HepG2 (cell line): ENCODE data around the gene HIF3A. TPM values are rescaled to one million over a fixed set of nuclear protein-coding genes. Genes with fewer than 3 reads are reported as not detected.

Experiments
- ATAC-seq: fragments of 200-7000 bp; cut with Tn5 transposase; 3 replicates; pipeline ENCODE4 v1.9.1; 2020; ENCODE audit warnings: mild to moderate bottlenecking, moderate library complexity
- BruUV-seq: library from RNA; stranded (reverse); fragments of 400-500 nt; replicated peaks from 2 replicates; lab custom pipeline; 2021; lab: Mats Ljungman, UMichigan
- CTCF ChIA-PET: fragments of 300-600 bp; formaldehyde crosslinking; extraction: SDS; loops from one replicate; lab custom pipeline; 2021; ENCODE audit warnings: low total read pairs, inconsistent platforms, low intra/inter-chr PET ratio; lab: Yijun Ruan, JAX
- POLR2A ChIA-PET: fragments of 350-600 bp; sonication (Branson Sonifier 250); formaldehyde crosslinking; loops from one replicate; lab custom pipeline; 2020; ENCODE audit warnings: antibody characterized with exemption, inconsistent platforms; lab: Yijun Ruan, JAX
- DNase-seq: peaks from one replicate; pipeline ENCODE4 v3.0.0-alpha.2; 2015; ENCODE audit warnings: low spot score
- FAIRE-seq: peaks from 3 replicates; lab custom pipeline; 2011; peaks lifted over from hg19 to GRCh38; lab: Jason Lieb, UNC
- H2AFZ ChIP-seq: one replicate; pipeline ENCODE4 v1.6.1; 2011; ENCODE audit warnings: low read length, inconsistent platforms
- H3K27ac ChIP-seq: fragments of 300-600 bp; 3 replicates; pipeline ENCODE4 v1.8.0; 2011; ENCODE audit warnings: mixed run types, mild to moderate bottlenecking, mixed read lengths, low read length, inconsistent platforms; ENCODE audit not compliant: insufficient read depth; ENCODE audit errors: extremely low read length
- H3K27me3 ChIP-seq, 2 experiments: fragments of 200-600 bp in 1 of 2; 2 replicates in 1 of 2; 3 replicates in 1 of 2; pipeline versions ENCODE4 v1.6.0 to v1.8.0; 2011; ENCODE audit warnings: low read length in 2 of 2, mild to moderate bottlenecking in 2 of 2, moderate library complexity in 2 of 2, inconsistent platforms in 1 of 2; ENCODE audit not compliant: insufficient read depth in 2 of 2, control insufficient read depth in 1 of 2
- H3K36me3 ChIP-seq, 2 experiments: fragments of 200-600 bp in 1 of 2; replicated peaks in 1 of 2; 2 replicates in 1 of 2; 3 replicates in 1 of 2; pipeline versions ENCODE4 v1.5.1 to v1.8.0; 2011; ENCODE audit warnings: low read length in 2 of 2, inconsistent platforms in 1 of 2; ENCODE audit not compliant: insufficient read depth in 2 of 2, control insufficient read depth in 1 of 2
- H3K4me1 ChIP-seq: 2 replicates; pipeline ENCODE4 v1.5.1; 2012; ENCODE audit warnings: low read length, inconsistent platforms; ENCODE audit not compliant: insufficient read depth
- H3K4me2 ChIP-seq: 2 replicates; pipeline ENCODE4 v1.6.0; 2011; ENCODE audit warnings: low read depth, low read length, inconsistent platforms
- H3K4me3 ChIP-seq, 3 experiments: fragments of 200-600 bp in 1 of 3; sonication (generic), shearing (Covaris generic) in 1 of 3; replicated peaks in 1 of 3; 2 replicates each; pipeline ENCODE4 v1.5.1; 2011 to 2016; ENCODE audit warnings: low read length in 3 of 3, inconsistent platforms in 2 of 3, low read depth in 2 of 3, mild to moderate bottlenecking in 2 of 3, control low read depth in 1 of 3, mixed read lengths in 1 of 3; ENCODE audit not compliant: insufficient read depth in 1 of 3
- H3K79me2 ChIP-seq: one replicate; pipeline ENCODE4 v1.6.1; 2011; ENCODE audit warnings: low read length, inconsistent platforms; ENCODE audit not compliant: insufficient read depth
- H3K9ac ChIP-seq: 2 replicates; pipeline ENCODE4 v1.6.0; 2011; ENCODE audit warnings: mild to moderate bottlenecking, low read depth, low read length, inconsistent platforms; ENCODE audit not compliant: insufficient read depth
- H3K9me3 ChIP-seq: 2 replicates; pipeline ENCODE4 v1.5.1; 2012; ENCODE audit warnings: mild to moderate bottlenecking, low read length
- H4K20me1 ChIP-seq: 2 replicates; pipeline ENCODE4 v1.6.0; 2011; ENCODE audit warnings: inconsistent platforms, mild to moderate bottlenecking, low read length, moderate library complexity; ENCODE audit not compliant: insufficient read depth
- BCL3 ChIP-seq: sonication (generic); formaldehyde crosslinking; IDR thresholded peaks from 2 replicates; pipeline ENCODE4 v1.5.1; 2020; ENCODE audit warnings: mild to moderate bottlenecking, missing genetic modification reagents, moderate library complexity
- CHD2 ChIP-seq: IDR thresholded peaks from 2 replicates; pipeline ENCODE4 v1.6.1; 2011; ENCODE audit warnings: low read depth, low read length, improper control_type of control experiment
- E2F2 ChIP-seq: sonication (generic); formaldehyde crosslinking; IDR thresholded peaks from 2 replicates; pipeline ENCODE4 v1.4.0; 2020; ENCODE audit warnings: missing genetic modification reagents, borderline replicate concordance
- HDAC6 ChIP-seq: fragments of 200-600 bp; sonication (generic); IDR thresholded peaks from 2 replicates; pipeline ENCODE4 v1.7.0; 2017; ENCODE audit warnings: mild to moderate bottlenecking, antibody characterized with exemption, low read length, low read depth
- KAT7 ChIP-seq: IDR thresholded peaks from 2 replicates; pipeline ENCODE4 v1.6.1; 2018; ENCODE audit warnings: borderline replicate concordance, missing compliant biosample characterization
- KLF11 ChIP-seq: IDR thresholded peaks from 2 replicates; pipeline ENCODE4 v1.6.1; 2016; ENCODE audit warnings: missing compliant biosample characterization
- KLF12 ChIP-seq: sonication (generic); formaldehyde crosslinking; IDR thresholded peaks from 2 replicates; pipeline ENCODE4 v1.4.0; 2020; ENCODE audit warnings: missing genetic modification reagents, borderline replicate concordance
- SMARCC2 ChIP-seq: fragments of 450-650 bp; IDR thresholded peaks from 2 replicates; pipeline ENCODE4 v1.6.1; 2017; ENCODE audit warnings: antibody characterized with exemption, mild to moderate bottlenecking
- SMYD3 ChIP-seq: sonication (generic); formaldehyde crosslinking; IDR thresholded peaks from 2 replicates; pipeline ENCODE4 v1.8.1; 2023; ENCODE audit warnings: mild to moderate bottlenecking, missing genetic modification reagents
- SP1 ChIP-seq, 2 experiments: fragments of 450-650 bp in 1 of 2; sonication (generic) in 1 of 2; formaldehyde crosslinking in 1 of 2; IDR thresholded peaks; 2 replicates each; pipeline versions ENCODE4 v1.4.0 to v1.6.1; 2016 to 2020; ENCODE audit warnings: missing genetic modification reagents in 1 of 2
- ZMAT3 ChIP-seq: sonication (generic); formaldehyde crosslinking; conservative IDR thresholded peaks from 2 replicates; pipeline ENCODE4 v1.7.0; 2021; ENCODE audit warnings: missing genetic modification reagents
- ZNF441 ChIP-seq: sonication (generic); formaldehyde crosslinking; IDR thresholded peaks from 2 replicates; pipeline ENCODE4 v1.7.0; 2021; ENCODE audit warnings: missing genetic modification reagents, borderline replicate concordance
- ZNF629 ChIP-seq: sonication (generic); formaldehyde crosslinking; conservative IDR thresholded peaks from 2 replicates; pipeline ENCODE4 v1.5.0; 2020; ENCODE audit warnings: missing genetic modification reagents
- ZNF713 ChIP-seq: sonication (generic); formaldehyde crosslinking; IDR thresholded peaks from 2 replicates; pipeline ENCODE4 v1.4.0; 2020; ENCODE audit warnings: mild to moderate bottlenecking, missing genetic modification reagents
- ZNF816 ChIP-seq: sonication (generic); formaldehyde crosslinking; IDR thresholded peaks from 2 replicates; pipeline ENCODE4 v1.8.0; 2022; ENCODE audit warnings: missing genetic modification reagents, mild to moderate bottlenecking, borderline replicate concordance
- WGBS: methylation state at CpG from one replicate; pipeline ENCODE4 v1.1.6; 2017; ENCODE audit warnings: low lambda C conversion rate; 5-methylcytosine and 5-hydroxymethylcytosine counted together
- in situ Hi-C: cut with HindIII; loops from 2 replicates; pipeline ENCODE4 v1.10.0; 2017; ENCODE audit warnings: low pct_unique_long_range_greater_than_20kb; ENCODE audit not compliant: extremely low pct_ligation_motif_present
- intact Hi-C: fragments of 100-400 bp; cut with micrococcal nuclease; formaldehyde crosslinking; loops from one replicate; pipeline ENCODE4 v1.10.0; 2022; ENCODE audit not compliant: unreplicated experiment
- polyA plus RNA-seq, 8 experiments: library from polyadenylated mRNA; depleted of rRNA in 3 of 8; stranded (reverse) in 7 of 8; unstranded in 1 of 8; fragments of >200 nt; fragmentation: Illumina TruSeq in 4 of 8; extraction: Trizol in 4 of 8; gene quantifications; 2 replicates each; pipeline versions ENCODE4 v1.2.1 to v1.2.3, GENCODE V29; 2011 to 2016; ENCODE audit warnings: low read depth in 4 of 8, missing spikeins in 1 of 8, mixed read lengths in 1 of 8; ENCODE audit not compliant: insufficient read depth in 1 of 8
- total RNA-seq, 5 experiments: library from RNA; depleted of rRNA; stranded (reverse); fragments of >200 nt; fragmentation: Illumina TruSeq; extraction: Trizol; gene quantifications; 2 replicates each; pipeline ENCODE4 v1.2.3, GENCODE V29; 2016; ENCODE audit warnings: low read depth in 1 of 5
- TF ChIP-seq, protein P1 (sequence below): sonication (generic); formaldehyde crosslinking; IDR thresholded peaks from 2 replicates; pipeline ENCODE4 v1.5.0; 2020; ENCODE audit warnings: missing genetic modification reagents

Gene HIF3A
- total and polyA plus RNA-seq, 2 of the 13 experiments (the other 11 are each of a cell fraction or from before 2014, with no cell fraction given), result 0.09 to 0.22 TPM

- no TSS peak for BruUV-seq
- DNase-seq (no peak), ATAC-seq (no peak), FAIRE-seq (no peak)
- H4K20me1 ChIP-seq, result no peaks in the 10 kb centered on the region
- intact Hi-C loops (no loop called here), in situ Hi-C loops (no loop called here)
- H3K27me3 ChIP-seq, result no peaks in the 10 kb centered on the region
- H2AFZ ChIP-seq, result no peak overlapping the region
- H3K79me2 ChIP-seq, result no peaks in the 10 kb centered on the region
- peaks cover 20% of the 10 kb centered on the region for H3K9me3 ChIP-seq
- ChIA-PET CTCF (no interaction called here), POLR2A (no interaction called here)
- H3K4me1 ChIP-seq, result peaks cover 5% of the 10 kb centered on the region; the same call in 1 of the 2 replicates
- H3K36me3 ChIP-seq, result no peaks in the 10 kb centered on the region
- no peak overlapping the region for H3K4me3 ChIP-seq
- WGBS, result 42% methylated on average over 2 of the region's 2 CpGs
- H3K9ac ChIP-seq, result no peak overlapping the region
- no peak overlapping the region for H3K27ac ChIP-seq
- H3K4me2 ChIP-seq, result no peak overlapping the region
- no peak for TF ChIP-seq KLF12 (CRISPR knock-in tag)
- TF ChIP-seq HDAC6, result no peak
- TF ChIP-seq ZNF816 (CRISPR knock-in tag), result no peak
- TF ChIP-seq ZNF441 (CRISPR knock-in tag), result no peak
Observed at GRCh38 chr19:46330319-46330918, 33.6 kb downstream of the HIF3A start.

- Histone ChIP-seq H3K4me3 (no peak overlapping the region), H3K9me3 (no peaks in the 10 kb centered on the region), H3K4me2 (no peak overlapping the region), H3K9ac (no peak overlapping the region), H3K79me2 (no peaks in the 10 kb centered on the region), H3K4me1 (no peaks in the 10 kb centered on the region), H3K27ac (no peak overlapping the region), H2AFZ (no peak overlapping the region), H4K20me1 (no peaks in the 10 kb centered on the region), H3K27me3 (no peaks in the 10 kb centered on the region; a peak in 1 of 5 replicates), H3K36me3 (no peaks in the 10 kb centered on the region)
- intact Hi-C loops (no loop called here), in situ Hi-C loops (no loop called here)
- no peak for DNase-seq
- no TSS peak for BruUV-seq
- FAIRE-seq, result no peak
- ChIA-PET POLR2A (no interaction called here), CTCF (no interaction called here)
- 76% methylated on average over 1 of the region's 1 CpG for WGBS
- ATAC-seq, result no peak
- no peak for TF ChIP-seq SP1 (IDR thresholded peaks at IDR 0.05)
- no peak for TF ChIP-seq SP1 (CRISPR knock-in tag; IDR thresholded peaks at IDR 0.05)
- no peak for TF ChIP-seq ZMAT3 (CRISPR knock-in tag)
- TF ChIP-seq KLF11 (CRISPR knock-in tag), result no peak
- no peak for TF ChIP-seq E2F2
- TF ChIP-seq, protein P1, sequence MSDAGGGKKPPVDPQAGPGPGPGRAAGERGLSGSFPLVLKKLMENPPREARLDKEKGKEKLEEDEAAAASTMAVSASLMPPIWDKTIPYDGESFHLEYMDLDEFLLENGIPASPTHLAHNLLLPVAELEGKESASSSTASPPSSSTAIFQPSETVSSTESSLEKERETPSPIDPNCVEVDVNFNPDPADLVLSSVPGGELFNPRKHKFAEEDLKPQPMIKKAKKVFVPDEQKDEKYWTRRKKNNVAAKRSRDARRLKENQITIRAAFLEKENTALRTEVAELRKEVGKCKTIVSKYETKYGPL (CRISPR knock-in tag), result no peak
- TF ChIP-seq ZNF713 (CRISPR knock-in tag), result no peak
- no peak for TF ChIP-seq SMYD3 (CRISPR knock-in tag)
- TF ChIP-seq SMARCC2, result no peak
- TF ChIP-seq CHD2, result no peak
- no peak for TF ChIP-seq BCL3
- TF ChIP-seq ZNF629, result no peak
- TF ChIP-seq KAT7 (CRISPR knock-in tag), result no peak
Observed at GRCh38 chr19:46337487-46337886, 40.6 kb downstream of the HIF3A start.
